ENCODE data around the gene RAB36. TPM values are rescaled to one million over a fixed set of nuclear protein-coding genes. Genes with fewer than 3 reads are reported as not detected.

The RAB36 gene
- total and polyA plus RNA-seq, 4 donors = 0.22 to 0.56 (median 0.37) TPM

DNA sequence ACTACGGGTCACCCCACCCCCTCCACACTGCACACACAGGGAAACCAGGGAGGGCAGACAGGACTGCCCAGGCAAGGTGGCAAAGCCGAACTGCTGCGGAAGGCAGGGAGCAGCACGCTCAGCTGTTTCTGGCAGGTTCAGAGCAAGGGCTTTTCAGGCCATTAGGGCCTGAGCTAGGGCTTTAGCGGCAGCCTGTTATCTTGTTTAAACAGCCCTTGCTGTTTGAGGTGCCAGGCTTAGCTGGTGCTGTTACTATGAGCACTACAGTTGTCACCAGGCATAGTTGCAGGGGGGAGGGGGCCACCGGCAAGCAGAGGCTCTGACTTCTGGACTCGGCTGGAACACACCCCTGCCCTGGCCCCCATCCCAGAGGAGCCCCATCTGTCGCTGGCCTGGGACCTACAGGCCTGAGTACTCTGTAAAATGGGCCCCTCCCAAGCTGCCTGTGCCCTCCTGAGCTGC is 38.3 kb upstream of the RAB36 start:
- no peak for DNase-seq (ENCODE audit: low spot score)
- no peaks in the 10 kb centered on the region for H3K27me3 ChIP-seq (ENCODE audit: control insufficient read depth in 4 of 4, insufficient read depth in 4 of 4, low read length in 3 of 4)
- 76% methylated on average over 8 of the region's 8 CpGs for WGBS
- H3K4me1 ChIP-seq (ENCODE audit: control insufficient read depth in 4 of 4, insufficient read depth in 4 of 4, low read length in 3 of 4) = no peaks in the 10 kb centered on the region
- H3K36me3 ChIP-seq (ENCODE audit: control insufficient read depth in 4 of 4, insufficient read depth in 3 of 4, low read depth in 1 of 4, low read length in 3 of 4) = no peaks in the 10 kb centered on the region
- no peaks in the 10 kb centered on the region for H3K9me3 ChIP-seq (ENCODE audit: control insufficient read depth in 4 of 4, low read length in 3 of 4)
- no peak overlapping the region for H3K27ac ChIP-seq (ENCODE audit: low read depth in 1 of 2, low read length in 2 of 2)
- H3K9ac ChIP-seq (ENCODE audit: low read depth in 1 of 2, low read length in 2 of 2) = no peak overlapping the region
- no peak overlapping the region for H3K4me3 ChIP-seq (ENCODE audit: low read depth in 1 of 3, low read length in 3 of 3)
- TF ChIP-seq YY1 (IDR thresholded peaks at IDR 0.05) (no peak), RAD21 (IDR thresholded peaks at IDR 0.05) (no peak), RXRA (IDR thresholded peaks at IDR 0.05) (no peak)

DNA sequence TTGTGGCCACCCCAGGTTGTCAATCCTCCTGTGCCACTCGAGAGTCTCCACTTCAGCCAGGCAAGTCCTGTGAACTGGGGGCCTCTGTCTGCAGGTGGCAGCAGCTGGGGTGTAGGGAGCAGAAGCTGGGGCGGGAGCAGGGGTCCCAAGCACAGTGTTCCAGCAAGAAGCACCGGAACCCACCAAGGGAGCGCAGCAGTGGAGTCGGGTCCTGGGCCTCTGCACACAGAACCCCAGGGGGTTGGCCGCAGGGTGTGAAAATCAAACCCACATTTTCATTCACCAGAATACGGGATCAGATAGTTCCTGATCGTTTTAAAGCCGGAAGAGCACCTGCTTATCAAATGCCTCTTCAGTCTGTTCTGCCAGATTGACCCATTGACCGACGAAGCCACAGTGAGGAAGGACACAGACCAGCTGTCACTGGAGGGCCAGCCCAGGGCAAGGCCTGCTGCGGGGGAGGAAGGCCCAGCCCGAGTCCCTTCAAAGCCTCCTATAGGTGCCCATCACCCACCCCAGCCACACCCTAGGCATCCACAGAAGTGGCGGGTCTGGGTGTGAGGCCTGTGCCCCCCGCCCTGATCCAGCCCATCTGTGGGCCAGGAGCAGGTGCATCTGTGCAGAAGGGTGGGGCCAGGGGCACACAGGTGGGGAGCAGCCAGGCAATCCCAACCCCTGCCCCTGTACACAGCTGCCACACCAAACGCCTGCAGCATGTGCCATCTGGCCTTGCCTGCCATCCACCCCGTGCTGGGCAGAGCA is 37.6 kb upstream of the RAB36 start:
- DNase-seq (ENCODE audit: low spot score) = no peak
- Histone ChIP-seq H3K9ac (ENCODE audit: low read depth in 1 of 2, low read length in 2 of 2) (no peak overlapping the region), H3K9me3 (ENCODE audit: control insufficient read depth in 4 of 4, low read length in 3 of 4) (no peaks in the 10 kb centered on the region), H3K36me3 (ENCODE audit: control insufficient read depth in 4 of 4, insufficient read depth in 3 of 4, low read depth in 1 of 4, low read length in 3 of 4) (no peaks in the 10 kb centered on the region), H3K27me3 (ENCODE audit: control insufficient read depth in 4 of 4, insufficient read depth in 4 of 4, low read length in 3 of 4) (no peaks in the 10 kb centered on the region), H3K27ac (ENCODE audit: low read depth in 1 of 2, low read length in 2 of 2) (no peak overlapping the region), H3K4me3 (ENCODE audit: low read depth in 1 of 3, low read length in 3 of 3) (no peak overlapping the region), H3K4me1 (ENCODE audit: control insufficient read depth in 4 of 4, insufficient read depth in 4 of 4, low read length in 3 of 4) (no peaks in the 10 kb centered on the region)
- WGBS = 91% methylated on average over 17 of the region's 17 CpGs
- TF ChIP-seq TAF1 (conservative IDR thresholded peaks at IDR 0.05) (no peak), JUND (IDR thresholded peaks at IDR 0.05) (no peak), FOXA2 (IDR thresholded peaks at IDR 0.05) (no peak), EGR1 (IDR thresholded peaks at IDR 0.05; ENCODE audit: low read depth in 2 of 2) (no peak), HNF4A (conservative IDR thresholded peaks at IDR 0.05) (no peak), FOXA1 (IDR thresholded peaks at IDR 0.05) (no peak), NR2F2 (IDR thresholded peaks at IDR 0.05) (no peak), RAD21 (IDR thresholded peaks at IDR 0.05) (no peak), GABPA (IDR thresholded peaks at IDR 0.05 in 1 of 2, conservative IDR thresholded peaks at IDR 0.05 in 1 of 2) (no peak), RXRA (IDR thresholded peaks at IDR 0.05) (no peak), YY1 (IDR thresholded peaks at IDR 0.05) (no peak)
- TF ChIP-seq, protein P1, sequence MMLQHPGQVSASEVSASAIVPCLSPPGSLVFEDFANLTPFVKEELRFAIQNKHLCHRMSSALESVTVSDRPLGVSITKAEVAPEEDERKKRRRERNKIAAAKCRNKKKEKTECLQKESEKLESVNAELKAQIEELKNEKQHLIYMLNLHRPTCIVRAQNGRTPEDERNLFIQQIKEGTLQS (IDR thresholded peaks at IDR 0.05) = no peak
- TF ChIP-seq, protein P2, sequence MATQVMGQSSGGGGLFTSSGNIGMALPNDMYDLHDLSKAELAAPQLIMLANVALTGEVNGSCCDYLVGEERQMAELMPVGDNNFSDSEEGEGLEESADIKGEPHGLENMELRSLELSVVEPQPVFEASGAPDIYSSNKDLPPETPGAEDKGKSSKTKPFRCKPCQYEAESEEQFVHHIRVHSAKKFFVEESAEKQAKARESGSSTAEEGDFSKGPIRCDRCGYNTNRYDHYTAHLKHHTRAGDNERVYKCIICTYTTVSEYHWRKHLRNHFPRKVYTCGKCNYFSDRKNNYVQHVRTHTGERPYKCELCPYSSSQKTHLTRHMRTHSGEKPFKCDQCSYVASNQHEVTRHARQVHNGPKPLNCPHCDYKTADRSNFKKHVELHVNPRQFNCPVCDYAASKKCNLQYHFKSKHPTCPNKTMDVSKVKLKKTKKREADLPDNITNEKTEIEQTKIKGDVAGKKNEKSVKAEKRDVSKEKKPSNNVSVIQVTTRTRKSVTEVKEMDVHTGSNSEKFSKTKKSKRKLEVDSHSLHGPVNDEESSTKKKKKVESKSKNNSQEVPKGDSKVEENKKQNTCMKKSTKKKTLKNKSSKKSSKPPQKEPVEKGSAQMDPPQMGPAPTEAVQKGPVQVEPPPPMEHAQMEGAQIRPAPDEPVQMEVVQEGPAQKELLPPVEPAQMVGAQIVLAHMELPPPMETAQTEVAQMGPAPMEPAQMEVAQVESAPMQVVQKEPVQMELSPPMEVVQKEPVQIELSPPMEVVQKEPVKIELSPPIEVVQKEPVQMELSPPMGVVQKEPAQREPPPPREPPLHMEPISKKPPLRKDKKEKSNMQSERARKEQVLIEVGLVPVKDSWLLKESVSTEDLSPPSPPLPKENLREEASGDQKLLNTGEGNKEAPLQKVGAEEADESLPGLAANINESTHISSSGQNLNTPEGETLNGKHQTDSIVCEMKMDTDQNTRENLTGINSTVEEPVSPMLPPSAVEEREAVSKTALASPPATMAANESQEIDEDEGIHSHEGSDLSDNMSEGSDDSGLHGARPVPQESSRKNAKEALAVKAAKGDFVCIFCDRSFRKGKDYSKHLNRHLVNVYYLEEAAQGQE (IDR thresholded peaks at IDR 0.05) = no peak
- TF ChIP-seq, protein P3, sequence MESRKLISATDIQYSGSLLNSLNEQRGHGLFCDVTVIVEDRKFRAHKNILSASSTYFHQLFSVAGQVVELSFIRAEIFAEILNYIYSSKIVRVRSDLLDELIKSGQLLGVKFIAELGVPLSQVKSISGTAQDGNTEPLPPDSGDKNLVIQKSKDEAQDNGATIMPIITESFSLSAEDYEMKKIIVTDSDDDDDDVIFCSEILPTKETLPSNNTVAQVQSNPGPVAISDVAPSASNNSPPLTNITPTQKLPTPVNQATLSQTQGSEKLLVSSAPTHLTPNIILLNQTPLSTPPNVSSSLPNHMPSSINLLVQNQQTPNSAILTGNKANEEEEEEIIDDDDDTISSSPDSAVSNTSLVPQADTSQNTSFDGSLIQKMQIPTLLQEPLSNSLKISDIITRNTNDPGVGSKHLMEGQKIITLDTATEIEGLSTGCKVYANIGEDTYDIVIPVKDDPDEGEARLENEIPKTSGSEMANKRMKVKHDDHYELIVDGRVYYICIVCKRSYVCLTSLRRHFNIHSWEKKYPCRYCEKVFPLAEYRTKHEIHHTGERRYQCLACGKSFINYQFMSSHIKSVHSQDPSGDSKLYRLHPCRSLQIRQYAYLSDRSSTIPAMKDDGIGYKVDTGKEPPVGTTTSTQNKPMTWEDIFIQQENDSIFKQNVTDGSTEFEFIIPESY (IDR thresholded peaks at IDR 0.05) = no peak
- TF ChIP-seq, protein P4, sequence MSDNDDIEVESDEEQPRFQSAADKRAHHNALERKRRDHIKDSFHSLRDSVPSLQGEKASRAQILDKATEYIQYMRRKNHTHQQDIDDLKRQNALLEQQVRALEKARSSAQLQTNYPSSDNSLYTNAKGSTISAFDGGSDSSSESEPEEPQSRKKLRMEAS (IDR thresholded peaks at IDR 0.05) = no peak

Data from liver (tissue), 9 donors.